ENCODE data around the gene ABLIM1. TPM values are rescaled to one million over a fixed set of nuclear protein-coding genes. Genes with fewer than 3 reads are reported as not detected.

ABLIM1 gene
- total RNA-seq, 3 donors from 2014 or later (not counting 1 experiment from before 2014, with no cell fraction given) = 71.9 to 118 (median 73.5) TPM

- no peaks in the 10 kb centered on the region for H3K9me3 ChIP-seq (ENCODE audit: control insufficient read depth, insufficient read depth, low read length)
- peaks cover 0 to 6% of the 10 kb centered on the region in 2 donors for H3K4me1 Mint-ChIP-seq
- ATAC-seq (peak in 1 of 3 donors; percentile 62), DNase-seq (peak in 1 of 2 donors; percentile 26)
- H3K36me3 ChIP-seq (ENCODE audit: control insufficient read depth, insufficient read depth, low read length) = peaks cover 23% of the 10 kb centered on the region
- 96% methylated on average over 3 of the region's 3 CpGs for WGBS (ENCODE audit: insufficient coverage)
- no peak overlapping the region for H3K4me3 Mint-ChIP-seq
- no peaks in the 10 kb centered on the region for H3K36me3 Mint-ChIP-seq
- H3K27me3 Mint-ChIP-seq (ENCODE audit: low read depth in 2 of 2) = no peaks in the 10 kb centered on the region
- intact Hi-C loops (cut with micrococcal nuclease) = loop anchor here (10.0 kb wide), 1 partner anchor 154 kb away; no protein-coding TSS in a partner anchor
- no peaks in the 10 kb centered on the region for H3K27me3 ChIP-seq (ENCODE audit: control insufficient read depth, insufficient read depth, low read length)
- H3K4me1 ChIP-seq (ENCODE audit: control insufficient read depth, insufficient read depth, low read length) = no peaks in the 10 kb centered on the region
- H3K9me3 Mint-ChIP-seq = no peaks in the 10 kb centered on the region
- TF ChIP-seq CTCF (IDR thresholded peaks at IDR 0.05) = no peak
- no peak overlapping the region for H3K27ac Mint-ChIP-seq
- no peak overlapping the region for H3K4me3 ChIP-seq (ENCODE audit: low read length)
- no peak overlapping the region for H3K27ac ChIP-seq (ENCODE audit: low read length)
Measured at GRCh38 chr10:114458955-114459354, 199.1 kb downstream of the ABLIM1 start.

GRCh38 chr10:114458216-114458920 lies 199.7 kb downstream of the ABLIM1 start:
- no peak for ATAC-seq
- H3K36me3 Mint-ChIP-seq = no peaks in the 10 kb centered on the region
- intact Hi-C loops (cut with micrococcal nuclease) = loop anchor here (10.0 kb wide), 1 partner anchor 154 kb away; no protein-coding TSS in a partner anchor
- no peaks in the 10 kb centered on the region for H3K9me3 ChIP-seq (ENCODE audit: control insufficient read depth, insufficient read depth, low read length)
- no peak overlapping the region for H3K4me3 ChIP-seq (ENCODE audit: low read length)
- no peaks in the 10 kb centered on the region for H3K27me3 Mint-ChIP-seq (ENCODE audit: low read depth in 2 of 2)
- DNase-seq = no peak
- H3K27ac Mint-ChIP-seq = no peak overlapping the region
- WGBS (ENCODE audit: insufficient coverage) = 96% methylated on average over 3 of the region's 9 CpGs
- no peaks in the 10 kb centered on the region for H3K27me3 ChIP-seq (ENCODE audit: control insufficient read depth, insufficient read depth, low read length)
- peaks cover under 1 to 7% of the 10 kb centered on the region in 2 donors for H3K4me1 Mint-ChIP-seq
- H3K4me3 Mint-ChIP-seq = no peak overlapping the region
- no peaks in the 10 kb centered on the region for H3K4me1 ChIP-seq (ENCODE audit: control insufficient read depth, insufficient read depth, low read length)
- no peak for TF ChIP-seq CTCF (IDR thresholded peaks at IDR 0.05)
- peaks cover 24% of the 10 kb centered on the region for H3K36me3 ChIP-seq (ENCODE audit: control insufficient read depth, insufficient read depth, low read length)
- H3K9me3 Mint-ChIP-seq = no peaks in the 10 kb centered on the region
- H3K27ac ChIP-seq (ENCODE audit: low read length) = no peak overlapping the region

- ATAC-seq (no peak), DNase-seq (no peak)
- no peaks in the 10 kb centered on the region for H3K27me3 Mint-ChIP-seq (ENCODE audit: low read depth in 2 of 2)
- H3K4me3 Mint-ChIP-seq = no peak overlapping the region
- no peaks in the 10 kb centered on the region for H3K9me3 Mint-ChIP-seq
- H3K36me3 ChIP-seq (ENCODE audit: control insufficient read depth, insufficient read depth, low read length) = peaks cover 28% of the 10 kb centered on the region
- no peaks in the 10 kb centered on the region for H3K36me3 Mint-ChIP-seq
- no peak overlapping the region for H3K27ac Mint-ChIP-seq
- no peak overlapping the region for H3K4me3 ChIP-seq (ENCODE audit: low read length)
- H3K27ac ChIP-seq (ENCODE audit: low read length) = no peak overlapping the region
- 96% methylated on average over 9 of the region's 9 CpGs for WGBS (ENCODE audit: insufficient coverage)
- TF ChIP-seq CTCF (IDR thresholded peaks at IDR 0.05) = no peak
- no peaks in the 10 kb centered on the region for H3K9me3 ChIP-seq (ENCODE audit: control insufficient read depth, insufficient read depth, low read length)
- peaks cover 4 to 8% of the 10 kb centered on the region in 2 donors for H3K4me1 Mint-ChIP-seq
- no peaks in the 10 kb centered on the region for H3K27me3 ChIP-seq (ENCODE audit: control insufficient read depth, insufficient read depth, low read length)
- intact Hi-C loops (cut with micrococcal nuclease) = loop anchor here (10.0 kb wide), 1 partner anchor 149 kb away; no protein-coding TSS in a partner anchor
- H3K4me1 ChIP-seq (ENCODE audit: control insufficient read depth, insufficient read depth, low read length) = no peaks in the 10 kb centered on the region
Measured at GRCh38 chr10:114453576-114453975, 204.5 kb downstream of the ABLIM1 start.

All from natural killer cell (primary cell).